Epithelial cell of prostate (primary cell): ENCODE measurements around the gene ARID5A.
A peak's percentile ranks its signal among the peaks of the same experiment; 100 is the strongest.
"Not testable (repeated sequence)": the region's sequence is repeated elsewhere in the genome, so short reads cannot be mapped to it uniquely, and the experiment has no call there.

Source experiments
- DNase-seq: peaks from one replicate; pipeline ENCODE4 v3.0.0-alpha.2; 2011; ENCODE audit warnings: low read depth, low spot score
- H3K27ac ChIP-seq: fragments of 450-650 bp; 2 replicates; pipeline ENCODE4 v1.5.1; 2017; ENCODE audit warnings: mild to moderate bottlenecking

The ARID5A gene

GRCh38 chr2:96553176-96553956 is 16.8 kb downstream of the ARID5A start:
- H3K27ac ChIP-seq = no peak overlapping the region
- DNase-seq = no peak

- H3K27ac ChIP-seq, DNase-seq: not testable (repeated sequence)
Observed at GRCh38 chr2:96553957-96554292, 17.4 kb downstream of the ARID5A start.

- DNase-seq = no peak
Observed at GRCh38 chr2:96554293-96555145, 18.0 kb downstream of the ARID5A start.

GRCh38 chr2:96555146-96555610 is 18.6 kb downstream of the ARID5A start:
- no peak overlapping the region for H3K27ac ChIP-seq
- DNase-seq = no peak

More at GRCh38 chr2:96554293-96555145, 18.0 kb downstream of the ARID5A start:
- H3K27ac ChIP-seq = no peak overlapping the region

- H3K27ac ChIP-seq = peak overlapping the region; percentile 47
- peak; percentile 99 for DNase-seq
Observed at GRCh38 chr2:96556441-96557330, 20.1 kb downstream of the ARID5A start.

- DNase-seq = not testable (repeated sequence)
- H3K27ac ChIP-seq = peak overlapping the region; percentile 47
Observed at GRCh38 chr2:96557421-96557820, 20.9 kb downstream of the ARID5A start.

GRCh38 chr2:96558061-96558460 is 21.5 kb downstream of the ARID5A start:
- H3K27ac ChIP-seq = no peak overlapping the region
- DNase-seq = no peak

- no peak for DNase-seq
- H3K27ac ChIP-seq = no peak overlapping the region
Observed at GRCh38 chr2:96558485-96558884, 21.9 kb downstream of the ARID5A start.

- H3K27ac ChIP-seq = no peak overlapping the region
- no peak for DNase-seq
Observed at GRCh38 chr2:96564026-96564425, 27.5 kb downstream of the ARID5A start.

GRCh38 chr2:96564563-96564962 is 28.0 kb downstream of the ARID5A start:
- H3K27ac ChIP-seq = no peak overlapping the region
- no peak for DNase-seq

GRCh38 chr2:96565111-96565510 is 28.6 kb downstream of the ARID5A start:
- DNase-seq = no peak
- H3K27ac ChIP-seq = no peak overlapping the region

GRCh38 chr2:96568094-96568493 is 31.5 kb downstream of the ARID5A start:
- H3K27ac ChIP-seq = no peak overlapping the region
- DNase-seq = no peak

GRCh38 chr2:96574364-96574763 is 37.8 kb downstream of the ARID5A start:
- no peak overlapping the region for H3K27ac ChIP-seq
- DNase-seq = no peak

GRCh38 chr2:96575785-96576456 is 39.4 kb downstream of the ARID5A start:
- H3K27ac ChIP-seq = no peak overlapping the region
- DNase-seq = no peak

- no peak for DNase-seq
- H3K27ac ChIP-seq = no peak overlapping the region
Observed at GRCh38 chr2:96577501-96577900, 40.9 kb downstream of the ARID5A start.

- DNase-seq = no peak
- no peak overlapping the region for H3K27ac ChIP-seq
Observed at GRCh38 chr2:96578731-96579130, 42.2 kb downstream of the ARID5A start.

GRCh38 chr2:96579422-96579821 is 42.9 kb downstream of the ARID5A start:
- no peak for DNase-seq
- H3K27ac ChIP-seq = no peak overlapping the region

GRCh38 chr2:96580771-96581170 is 44.2 kb downstream of the ARID5A start:
- no peak for DNase-seq
- no peak overlapping the region for H3K27ac ChIP-seq

GRCh38 chr2:96584017-96584416 is 47.5 kb downstream of the ARID5A start:
- no peak for DNase-seq
- no peak overlapping the region for H3K27ac ChIP-seq

GRCh38 chr2:96587843-96588242 is 51.3 kb downstream of the ARID5A start:
- no peak for DNase-seq
- H3K27ac ChIP-seq = no peak overlapping the region
